PC-3 (cell line): ENCODE results near the gene RNF181. TPM values are rescaled to one million over a fixed set of nuclear protein-coding genes. Genes with fewer than 3 reads are reported as not detected.

Experiments
- ATAC-seq: fragments of 200-7000 bp; cut with Tn5 transposase; 2 replicates; pipeline ENCODE4 v1.9.1; 2020; ENCODE audit warnings: mild to moderate bottlenecking, moderate library complexity
- BruUV-seq: library from RNA; stranded (reverse); fragments of 400-500 nt; replicated peaks from 2 replicates; lab custom pipeline; 2021; lab: Mats Ljungman, UMichigan
- CTCF ChIA-PET: fragments of 300-600 bp; sonication (Branson Sonifier 250); formaldehyde crosslinking; loops from one replicate; lab custom pipeline; 2022; ENCODE audit warnings: antibody characterized with exemption; lab: Charles Lee
- POLR2A ChIA-PET: fragments of 300-600 bp; sonication (Branson Sonifier 250); formaldehyde crosslinking; loops from one replicate; lab custom pipeline; 2022; ENCODE audit warnings: antibody characterized with exemption; ENCODE audit not compliant: unreplicated experiment; lab: Charles Lee
- DNase-seq: peaks from one replicate; pipeline ENCODE4 v3.0.0-alpha.2; 2015
- H2AFZ ChIP-seq: fragments of 300-600 bp; sonication (generic); 2 replicates; pipeline ENCODE4 v1.6.0; 2016; ENCODE audit warnings: antibody characterized with exemption, low read length
- H3F3A ChIP-seq: fragments of 300-600 bp; sonication (generic); one replicate; pipeline ENCODE4 v1.6.0; 2017; ENCODE audit warnings: antibody characterized with exemption, low read length, control low read depth, mild to moderate bottlenecking; ENCODE audit not compliant: unreplicated experiment
- H3K27ac ChIP-seq: fragments of 300-600 bp; sonication (generic); 2 replicates; pipeline ENCODE4 v1.5.1; 2016; ENCODE audit warnings: mild to moderate bottlenecking, low read length
- H3K27me3 ChIP-seq: fragments of 300-600 bp; sonication (generic); 2 replicates; pipeline ENCODE4 v1.6.1; 2016; ENCODE audit warnings: low read length, mixed read lengths
- H3K36me3 ChIP-seq: fragments of 300-600 bp; sonication (generic); 2 replicates; pipeline ENCODE4 v1.6.1; 2016; ENCODE audit warnings: low read depth, mixed run types, low read length, mixed read lengths
- H3K4me1 ChIP-seq: fragments of 300-600 bp; sonication (generic); 2 replicates; pipeline ENCODE4 v1.5.1; 2016; ENCODE audit warnings: low read length; ENCODE audit not compliant: insufficient read depth
- H3K4me2 ChIP-seq: fragments of 300-600 bp; sonication (generic); 2 replicates; pipeline ENCODE4 v1.6.0; 2016; ENCODE audit warnings: low read length
- H3K4me3 ChIP-seq: fragments of 300-600 bp; sonication (generic); 2 replicates; pipeline ENCODE4 v1.5.1; 2016; ENCODE audit warnings: mild to moderate bottlenecking, low read length, mixed read lengths
- H3K79me2 ChIP-seq: fragments of 300-600 bp; sonication (generic); 2 replicates; pipeline ENCODE4 v1.6.1; 2017; ENCODE audit warnings: low read length, mixed read lengths
- H3K9ac ChIP-seq: fragments of 300-600 bp; sonication (generic); 2 replicates; pipeline ENCODE4 v1.6.0; 2016; ENCODE audit warnings: mild to moderate bottlenecking, low read length
- H3K9me2 ChIP-seq: fragments of 300-600 bp; sonication (generic); replicated peaks from 2 replicates; pipeline ENCODE4 v1.6.1; 2016; ENCODE audit warnings: mixed run types, low read length, mixed read lengths
- H3K9me3 ChIP-seq: fragments of 300-600 bp; sonication (generic); 2 replicates; pipeline ENCODE4 v1.6.1; 2016; ENCODE audit warnings: low read length, mixed read lengths
- H4K20me1 ChIP-seq: fragments of 300-600 bp; sonication (generic); 2 replicates; pipeline ENCODE4 v1.6.1; 2016; ENCODE audit warnings: low read length, mixed read lengths
- EZH2 ChIP-seq: fragments of 300-600 bp; sonication (generic); IDR thresholded peaks from one replicate; pipeline ENCODE4 v1.6.1; 2017; ENCODE audit warnings: antibody characterized with exemption, mild to moderate bottlenecking, low read length; ENCODE audit not compliant: unreplicated experiment
- EZH2phosphoT487 ChIP-seq: fragments of 300-600 bp; sonication (generic); IDR thresholded peaks from 2 replicates; pipeline ENCODE4 v1.6.1; 2018; ENCODE audit warnings: mild to moderate bottlenecking, antibody characterized with exemption, low read length, borderline replicate concordance
- intact Hi-C: fragments of 100-400 bp; cut with micrococcal nuclease; formaldehyde crosslinking; loops from 2 replicates; pipeline ENCODE4 v1.9.0; 2023
- total RNA-seq: library from RNA; depleted of rRNA; stranded (reverse); fragments of >200 nt; gene quantifications from 2 replicates; pipeline ENCODE4 v1.2.3, GENCODE V29; 2014
- TF ChIP-seq, protein P1 (sequence below): fragments of 300-600 bp; sonication (generic); conservative IDR thresholded peaks from 2 replicates; pipeline ENCODE4 v1.5.1; 2017; ENCODE audit warnings: antibody characterized with exemption, low read depth, mild to moderate bottlenecking, low read length

The RNF181 gene
- total RNA-seq, 1 experiment from 2014 or later = 225 TPM

GRCh38 chr2:85577386-85578242 lies 17.9 kb upstream of the RNF181 start, which contains the start of gene VAMP8:
TSS of gene VAMP8 (plus strand) at chr2:85577586. CDS start at chr2:85577647, 61 bp downstream.
- BruUV-seq = TSS peak; percentile 57
- no peaks in the 10 kb centered on the region for H3K9me3 ChIP-seq
- no peaks in the 10 kb centered on the region for H3F3A ChIP-seq
- H3K9me2 ChIP-seq = no peaks in the 10 kb centered on the region
- ChIA-PET POLR2A (interaction anchor here (0.5 to 1.4 kb wide), 5 partner anchors 10 to 509 kb away, joined by 3 to 14 read pairs (median 4); partner anchors contain the start of gene CAPG), CTCF (no interaction called here)
- H2AFZ ChIP-seq = peak within 1 kb of the TSS; percentile 73
- H3K4me3 ChIP-seq = peak within 1 kb of the TSS; percentile 73
- no peaks in the 10 kb centered on the region for H3K27me3 ChIP-seq
- H3K4me2 ChIP-seq = peak within 1 kb of the TSS; percentile 85
- intact Hi-C loops = loop anchor here (1.0 kb wide), 1 partner anchor 16 kb away; the partner anchor contains the start of gene GGCX
- ATAC-seq = peak; percentile 90
- H3K4me1 ChIP-seq = peaks cover 18% of the 10 kb centered on the region
- peak; percentile 80 for DNase-seq
- peak within 1 kb of the TSS; percentile 69 for H3K9ac ChIP-seq
- H3K79me2 ChIP-seq = peaks cover 24% of the 10 kb centered on the region
- peak within 1 kb of the TSS; percentile 20 for H3K27ac ChIP-seq
- no peaks in the 10 kb centered on the region for H3K36me3 ChIP-seq
- TF ChIP-seq EZH2phosphoT487 (no peak), EZH2 (no peak)
- no peaks in the 10 kb centered on the region for H4K20me1 ChIP-seq

GRCh38 chr2:85578243-85579180 lies 17.0 kb upstream of the RNF181 start:
- no TSS peak for BruUV-seq
- peak; percentile 50 for ATAC-seq
- Histone ChIP-seq H3K36me3 (no peaks in the 10 kb centered on the region), H3F3A (no peaks in the 10 kb centered on the region), H3K9ac (peak overlapping the region; percentile 69), H3K4me3 (peak overlapping the region; percentile 73), H3K4me1 (peaks cover 18% of the 10 kb centered on the region), H2AFZ (peak overlapping the region; percentile 73), H3K9me3 (no peaks in the 10 kb centered on the region), H3K27ac (peak overlapping the region; percentile 20), H3K27me3 (no peaks in the 10 kb centered on the region), H4K20me1 (no peaks in the 10 kb centered on the region), H3K4me2 (peak overlapping the region; percentile 85), H3K9me2 (no peaks in the 10 kb centered on the region), H3K79me2 (peaks cover 24% of the 10 kb centered on the region)
- ChIA-PET CTCF (no interaction called here), POLR2A (interaction anchor here (0.5 to 1.4 kb wide), 2 partner anchors 169 to 213 kb away, joined by 3 to 14 read pairs; partner anchors contain the start of gene CAPG)
- no peak for DNase-seq
- TF ChIP-seq EZH2 = no peak
- TF ChIP-seq EZH2phosphoT487 = no peak
- TF ChIP-seq, protein P1, sequence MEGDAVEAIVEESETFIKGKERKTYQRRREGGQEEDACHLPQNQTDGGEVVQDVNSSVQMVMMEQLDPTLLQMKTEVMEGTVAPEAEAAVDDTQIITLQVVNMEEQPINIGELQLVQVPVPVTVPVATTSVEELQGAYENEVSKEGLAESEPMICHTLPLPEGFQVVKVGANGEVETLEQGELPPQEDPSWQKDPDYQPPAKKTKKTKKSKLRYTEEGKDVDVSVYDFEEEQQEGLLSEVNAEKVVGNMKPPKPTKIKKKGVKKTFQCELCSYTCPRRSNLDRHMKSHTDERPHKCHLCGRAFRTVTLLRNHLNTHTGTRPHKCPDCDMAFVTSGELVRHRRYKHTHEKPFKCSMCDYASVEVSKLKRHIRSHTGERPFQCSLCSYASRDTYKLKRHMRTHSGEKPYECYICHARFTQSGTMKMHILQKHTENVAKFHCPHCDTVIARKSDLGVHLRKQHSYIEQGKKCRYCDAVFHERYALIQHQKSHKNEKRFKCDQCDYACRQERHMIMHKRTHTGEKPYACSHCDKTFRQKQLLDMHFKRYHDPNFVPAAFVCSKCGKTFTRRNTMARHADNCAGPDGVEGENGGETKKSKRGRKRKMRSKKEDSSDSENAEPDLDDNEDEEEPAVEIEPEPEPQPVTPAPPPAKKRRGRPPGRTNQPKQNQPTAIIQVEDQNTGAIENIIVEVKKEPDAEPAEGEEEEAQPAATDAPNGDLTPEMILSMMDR = no peak
- intact Hi-C loops = no loop called here
